Hepatocyte (in vitro differentiated cells): ENCODE measurements around the gene EEF1AKMT2.

Source experiments
- CTCF ChIP-seq: fragments of 200-600 bp; sonication (generic); IDR thresholded peaks from 2 replicates; pipeline ENCODE4 v1.5.1; 2016; ENCODE audit warnings: antibody characterized with exemption, mild to moderate bottlenecking; ENCODE audit not compliant: poor library complexity
- EZH2 ChIP-seq: fragments of 200-600 bp; sonication (generic); IDR thresholded peaks from 2 replicates; pipeline ENCODE4 v1.6.1; 2016; ENCODE audit warnings: antibody characterized with exemption, mild to moderate bottlenecking, borderline replicate concordance
- EZH2phosphoT487 ChIP-seq: fragments of 200-600 bp; sonication (generic); IDR thresholded peaks from one replicate; pipeline ENCODE4 v1.6.1; 2018; ENCODE audit warnings: antibody characterized with exemption, mild to moderate bottlenecking, low read depth, moderate library complexity; ENCODE audit not compliant: unreplicated experiment, severe bottlenecking

GRCh38 chr10:124727361-124727960, 64.2 kb downstream of the EEF1AKMT2 start:
- TF ChIP-seq EZH2phosphoT487 (no peak), CTCF (no peak), EZH2 (no peak)
